ENCODE measurements around the gene MEG3.

GRCh38 chr14:100807979-100808734, 17.8 kb upstream of the MEG3 start:
- TF ChIP-seq CTCF (IDR thresholded peaks at IDR 0.05) (no peak), EP300 (IDR thresholded peaks at IDR 0.05) (no peak)

Data from tibial nerve (tissue), 4 donors.